ENCODE data around the gene SLC38A4. TPM values are rescaled to one million over a fixed set of nuclear protein-coding genes. Genes with fewer than 3 reads are reported as not detected.

Gene SLC38A4
- polyA plus RNA-seq, 2 donors, result 0.95 to 1.9 TPM

GRCh38 chr12:46787496-46788055 is 38.2 kb downstream of the SLC38A4 start:
- Histone ChIP-seq H3K4me3 (ENCODE audit: low read depth in 1 of 2, low read length in 2 of 2) (no peak overlapping the region), H3K27ac (ENCODE audit: low read depth in 2 of 2, low read length in 1 of 2) (no peak overlapping the region), H3K36me3 (ENCODE audit: control insufficient read depth in 2 of 2, insufficient read depth in 2 of 2, low read length in 1 of 2) (no peaks in the 10 kb centered on the region), H3K4me1 (ENCODE audit: control insufficient read depth in 2 of 2, insufficient read depth in 2 of 2, low read length in 1 of 2) (no peaks in the 10 kb centered on the region), H3K9me3 (ENCODE audit: control insufficient read depth in 2 of 2, insufficient read depth in 1 of 2, low read depth in 1 of 2, low read length in 1 of 2) (no peaks in the 10 kb centered on the region), H3K27me3 (ENCODE audit: control insufficient read depth in 1 of 2, insufficient read depth in 2 of 2, low read length in 2 of 2) (no peaks in the 10 kb centered on the region)
- WGBS, 2 donors, result 89 to 93% methylated on average over 5 of the region's 5 CpGs

DNA sequence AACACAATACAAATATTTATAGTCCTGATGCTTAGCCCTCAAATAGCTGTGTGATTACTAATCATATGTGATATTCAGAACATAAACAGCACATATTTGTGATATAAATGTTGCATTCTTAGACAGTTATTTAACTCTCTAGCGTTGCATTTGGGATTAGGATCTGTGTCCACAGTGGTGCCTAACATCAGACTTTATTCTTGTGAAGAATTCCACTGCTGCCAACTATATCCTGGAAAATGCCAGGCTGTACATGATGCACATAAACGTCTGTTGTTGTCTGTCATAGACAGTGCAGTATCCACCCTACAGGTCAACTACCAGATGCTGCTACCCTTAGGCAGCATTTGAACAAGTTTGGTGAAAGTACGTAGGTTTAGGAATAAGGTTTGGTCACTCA is 39.0 kb downstream of the SLC38A4 start:
- WGBS, 2 donors, result 62 to 67% methylated on average over 3 of the region's 3 CpGs
- H3K27me3 ChIP-seq (ENCODE audit: control insufficient read depth in 1 of 2, insufficient read depth in 2 of 2, low read length in 2 of 2), result no peaks in the 10 kb centered on the region
- H3K36me3 ChIP-seq (ENCODE audit: control insufficient read depth in 2 of 2, insufficient read depth in 2 of 2, low read length in 1 of 2), result no peaks in the 10 kb centered on the region
- no peak overlapping the region for H3K27ac ChIP-seq (ENCODE audit: low read depth in 2 of 2, low read length in 1 of 2)
- no peaks in the 10 kb centered on the region for H3K4me1 ChIP-seq (ENCODE audit: control insufficient read depth in 2 of 2, insufficient read depth in 2 of 2, low read length in 1 of 2)
- H3K4me3 ChIP-seq (ENCODE audit: low read depth in 1 of 2, low read length in 2 of 2), result no peak overlapping the region
- H3K9me3 ChIP-seq (ENCODE audit: control insufficient read depth in 2 of 2, insufficient read depth in 1 of 2, low read depth in 1 of 2, low read length in 1 of 2), result no peaks in the 10 kb centered on the region

DNA sequence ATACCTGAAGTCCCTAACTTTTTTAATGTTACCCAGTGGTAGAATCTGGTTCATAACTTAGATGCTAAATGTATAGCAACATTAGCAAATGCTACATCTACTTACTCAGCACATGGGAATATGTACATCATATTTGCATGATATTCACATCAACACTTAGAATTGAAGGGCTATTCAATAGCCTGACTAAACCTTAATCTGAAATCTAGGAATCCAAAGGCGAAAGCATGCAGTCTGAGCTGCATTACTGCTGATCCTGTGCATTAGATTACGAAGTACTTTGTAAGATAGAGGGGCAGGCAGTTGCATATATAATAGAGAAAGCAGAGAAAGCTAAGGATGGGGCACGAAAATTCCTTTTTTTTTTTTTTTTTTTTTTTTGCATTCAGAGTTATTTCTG is 40.4 kb downstream of the SLC38A4 start:
- Histone ChIP-seq H3K27ac (ENCODE audit: low read depth in 2 of 2, low read length in 1 of 2) (no peak overlapping the region), H3K27me3 (ENCODE audit: control insufficient read depth in 1 of 2, insufficient read depth in 2 of 2, low read length in 2 of 2) (no peaks in the 10 kb centered on the region), H3K36me3 (ENCODE audit: control insufficient read depth in 2 of 2, insufficient read depth in 2 of 2, low read length in 1 of 2) (no peaks in the 10 kb centered on the region), H3K4me1 (ENCODE audit: control insufficient read depth in 2 of 2, insufficient read depth in 2 of 2, low read length in 1 of 2) (no peaks in the 10 kb centered on the region), H3K4me3 (ENCODE audit: low read depth in 1 of 2, low read length in 2 of 2) (no peak overlapping the region), H3K9me3 (ENCODE audit: control insufficient read depth in 2 of 2, insufficient read depth in 1 of 2, low read depth in 1 of 2, low read length in 1 of 2) (no peaks in the 10 kb centered on the region)
- WGBS, 2 donors, result 84 to 91% methylated on average over 3 of the region's 3 CpGs

DNA sequence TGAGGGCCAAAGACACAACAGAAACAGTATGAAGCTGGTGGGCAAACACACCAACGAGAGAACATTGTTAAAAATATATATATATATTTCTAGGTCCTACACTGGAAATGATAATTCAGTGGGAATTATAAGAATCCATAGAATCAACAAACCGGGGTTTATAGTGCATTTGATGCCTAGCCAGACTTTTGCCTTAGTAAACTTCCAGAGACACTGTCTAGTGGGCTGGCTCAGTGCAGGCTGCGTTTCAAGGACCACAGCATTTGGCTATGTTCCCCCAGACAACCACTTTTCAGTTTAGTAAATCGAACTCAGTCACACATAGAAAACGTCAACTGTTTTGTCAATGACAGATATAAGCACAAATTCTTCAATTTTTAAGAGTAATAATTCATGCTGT is 41.9 kb downstream of the SLC38A4 start:
- H3K4me3 ChIP-seq (ENCODE audit: low read depth in 1 of 2, low read length in 2 of 2), result no peak overlapping the region
- H3K4me1 ChIP-seq (ENCODE audit: control insufficient read depth in 2 of 2, insufficient read depth in 2 of 2, low read length in 1 of 2), result no peaks in the 10 kb centered on the region
- no peak overlapping the region for H3K27ac ChIP-seq (ENCODE audit: low read depth in 2 of 2, low read length in 1 of 2)
- 62 to 65% methylated on average over 5 of the region's 5 CpGs for WGBS, 2 donors
- H3K9me3 ChIP-seq (ENCODE audit: control insufficient read depth in 2 of 2, insufficient read depth in 1 of 2, low read depth in 1 of 2, low read length in 1 of 2), result no peaks in the 10 kb centered on the region
- H3K36me3 ChIP-seq (ENCODE audit: control insufficient read depth in 2 of 2, insufficient read depth in 2 of 2, low read length in 1 of 2), result no peaks in the 10 kb centered on the region
- H3K27me3 ChIP-seq (ENCODE audit: control insufficient read depth in 1 of 2, insufficient read depth in 2 of 2, low read length in 2 of 2), result no peaks in the 10 kb centered on the region

DNA sequence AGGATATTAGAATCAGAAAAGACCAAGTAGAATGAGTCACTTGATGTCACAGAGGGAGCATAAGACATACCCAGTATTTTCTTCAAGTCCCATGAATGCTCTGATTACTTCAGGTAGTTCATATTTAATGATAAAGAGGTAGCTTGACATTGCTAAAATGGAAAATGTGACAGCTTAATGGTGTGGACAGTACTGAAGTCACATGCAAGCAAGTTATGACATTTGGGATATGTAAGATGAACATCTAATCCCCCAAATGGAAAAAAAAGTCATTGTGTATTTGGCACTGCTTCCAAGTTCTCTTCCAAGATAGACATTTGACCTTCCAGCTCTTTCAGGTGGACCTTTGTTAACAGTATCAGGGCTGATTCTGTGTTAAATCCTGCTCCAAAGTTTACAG is 45.9 kb downstream of the SLC38A4 start:
- H3K4me3 ChIP-seq (ENCODE audit: low read depth in 1 of 2, low read length in 2 of 2), result no peak overlapping the region
- H3K36me3 ChIP-seq (ENCODE audit: control insufficient read depth in 2 of 2, insufficient read depth in 2 of 2, low read length in 1 of 2), result no peaks in the 10 kb centered on the region
- no peaks in the 10 kb centered on the region for H3K27me3 ChIP-seq (ENCODE audit: control insufficient read depth in 1 of 2, insufficient read depth in 2 of 2, low read length in 2 of 2)
- no peak overlapping the region for H3K27ac ChIP-seq (ENCODE audit: low read depth in 2 of 2, low read length in 1 of 2)
- no peaks in the 10 kb centered on the region for H3K9me3 ChIP-seq (ENCODE audit: control insufficient read depth in 2 of 2, insufficient read depth in 1 of 2, low read depth in 1 of 2, low read length in 1 of 2)
- no peaks in the 10 kb centered on the region for H3K4me1 ChIP-seq (ENCODE audit: control insufficient read depth in 2 of 2, insufficient read depth in 2 of 2, low read length in 1 of 2)

DNA sequence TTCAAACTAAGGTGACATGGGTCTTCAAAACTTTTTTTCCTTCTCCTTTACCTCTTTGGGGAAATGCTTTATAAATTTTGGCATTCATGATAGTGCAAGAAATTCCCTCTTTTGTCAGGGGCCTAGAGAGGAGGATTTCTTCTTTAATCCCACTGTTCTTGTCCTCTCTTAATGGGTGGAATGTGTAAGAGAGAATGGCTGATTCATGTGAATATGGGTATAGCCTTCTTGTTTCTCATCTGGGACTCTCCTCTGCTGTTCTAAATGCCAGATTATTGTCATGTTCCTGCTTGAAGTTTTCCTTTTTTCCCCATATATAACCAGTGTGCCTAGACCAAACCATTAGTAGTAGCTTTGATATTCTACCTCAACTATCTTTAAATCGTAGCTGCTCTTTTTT is 46.7 kb downstream of the SLC38A4 start:
- WGBS, 2 donors, result 91 to 94% methylated on average over 1 of the region's 1 CpG
- no peak overlapping the region for H3K27ac ChIP-seq (ENCODE audit: low read depth in 2 of 2, low read length in 1 of 2)

DNA sequence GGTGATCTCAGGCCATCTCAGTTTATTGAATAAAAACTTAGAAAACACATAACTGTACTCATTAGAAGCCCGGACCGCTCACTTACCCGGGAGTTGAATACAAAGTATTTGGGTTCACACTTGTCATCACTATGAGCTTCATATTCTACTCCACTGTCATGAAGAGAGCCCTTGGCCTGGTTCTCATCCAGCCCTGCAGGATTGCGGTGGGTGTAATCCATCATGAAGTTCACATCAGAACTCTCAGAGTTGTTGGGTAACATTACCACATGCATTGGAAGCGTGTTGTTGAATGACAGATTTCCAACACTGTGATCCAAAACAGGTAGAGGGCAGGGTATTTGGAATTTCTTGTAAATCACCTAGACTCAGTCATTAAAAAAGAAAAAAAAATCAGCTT is 47.4 kb downstream of the SLC38A4 start:
- Histone ChIP-seq H3K36me3 (ENCODE audit: control insufficient read depth in 2 of 2, insufficient read depth in 2 of 2, low read length in 1 of 2) (no peaks in the 10 kb centered on the region), H3K4me3 (ENCODE audit: low read depth in 1 of 2, low read length in 2 of 2) (no peak overlapping the region), H3K27ac (ENCODE audit: low read depth in 2 of 2, low read length in 1 of 2) (no peak overlapping the region), H3K4me1 (ENCODE audit: control insufficient read depth in 2 of 2, insufficient read depth in 2 of 2, low read length in 1 of 2) (no peaks in the 10 kb centered on the region), H3K9me3 (ENCODE audit: control insufficient read depth in 2 of 2, insufficient read depth in 1 of 2, low read depth in 1 of 2, low read length in 1 of 2) (no peaks in the 10 kb centered on the region), H3K27me3 (ENCODE audit: control insufficient read depth in 1 of 2, insufficient read depth in 2 of 2, low read length in 2 of 2) (no peaks in the 10 kb centered on the region)
- WGBS, 2 donors, result 96% methylated on average over 5 of the region's 5 CpGs

More for the DNA sequence above, 46.7 kb downstream of the SLC38A4 start:
- Histone ChIP-seq H3K4me3 (ENCODE audit: low read depth in 1 of 2, low read length in 2 of 2) (no peak overlapping the region), H3K9me3 (ENCODE audit: control insufficient read depth in 2 of 2, insufficient read depth in 1 of 2, low read depth in 1 of 2, low read length in 1 of 2) (no peaks in the 10 kb centered on the region), H3K4me1 (ENCODE audit: control insufficient read depth in 2 of 2, insufficient read depth in 2 of 2, low read length in 1 of 2) (no peaks in the 10 kb centered on the region), H3K27me3 (ENCODE audit: control insufficient read depth in 1 of 2, insufficient read depth in 2 of 2, low read length in 2 of 2) (no peaks in the 10 kb centered on the region), H3K36me3 (ENCODE audit: control insufficient read depth in 2 of 2, insufficient read depth in 2 of 2, low read length in 1 of 2) (no peaks in the 10 kb centered on the region)

- 62% methylated on average over 4 of the region's 4 CpGs for WGBS, 2 donors
Observed at GRCh38 chr12:46777587-46777986, 48.2 kb downstream of the SLC38A4 start.

GRCh38 chr12:46775796-46776195 is 50.0 kb downstream of the SLC38A4 start:
- no peaks in the 10 kb centered on the region for H3K4me1 ChIP-seq (ENCODE audit: control insufficient read depth in 2 of 2, insufficient read depth in 2 of 2, low read length in 1 of 2)
- H3K27ac ChIP-seq (ENCODE audit: low read depth in 2 of 2, low read length in 1 of 2), result no peak overlapping the region
- H3K36me3 ChIP-seq (ENCODE audit: control insufficient read depth in 2 of 2, insufficient read depth in 2 of 2, low read length in 1 of 2), result no peaks in the 10 kb centered on the region
- 85 to 90% methylated on average over 3 of the region's 3 CpGs for WGBS, 2 donors
- H3K4me3 ChIP-seq (ENCODE audit: low read depth in 1 of 2, low read length in 2 of 2), result no peak overlapping the region
- H3K9me3 ChIP-seq (ENCODE audit: control insufficient read depth in 2 of 2, insufficient read depth in 1 of 2, low read depth in 1 of 2, low read length in 1 of 2), result no peaks in the 10 kb centered on the region
- H3K27me3 ChIP-seq (ENCODE audit: control insufficient read depth in 1 of 2, insufficient read depth in 2 of 2, low read length in 2 of 2), result no peaks in the 10 kb centered on the region

More at GRCh38 chr12:46777587-46777986, 48.2 kb downstream of the SLC38A4 start:
- no peak overlapping the region for H3K4me3 ChIP-seq (ENCODE audit: low read depth in 1 of 2, low read length in 2 of 2)
- H3K27me3 ChIP-seq (ENCODE audit: control insufficient read depth in 1 of 2, insufficient read depth in 2 of 2, low read length in 2 of 2), result no peaks in the 10 kb centered on the region
- no peak overlapping the region for H3K27ac ChIP-seq (ENCODE audit: low read depth in 2 of 2, low read length in 1 of 2)
- no peaks in the 10 kb centered on the region for H3K4me1 ChIP-seq (ENCODE audit: control insufficient read depth in 2 of 2, insufficient read depth in 2 of 2, low read length in 1 of 2)
- H3K9me3 ChIP-seq (ENCODE audit: control insufficient read depth in 2 of 2, insufficient read depth in 1 of 2, low read depth in 1 of 2, low read length in 1 of 2), result no peaks in the 10 kb centered on the region
- H3K36me3 ChIP-seq (ENCODE audit: control insufficient read depth in 2 of 2, insufficient read depth in 2 of 2, low read length in 1 of 2), result no peaks in the 10 kb centered on the region

- H3K27ac ChIP-seq (ENCODE audit: low read depth in 2 of 2, low read length in 1 of 2), result no peak overlapping the region
- H3K9me3 ChIP-seq (ENCODE audit: control insufficient read depth in 2 of 2, insufficient read depth in 1 of 2, low read depth in 1 of 2, low read length in 1 of 2), result no peaks in the 10 kb centered on the region
- H3K27me3 ChIP-seq (ENCODE audit: control insufficient read depth in 1 of 2, insufficient read depth in 2 of 2, low read length in 2 of 2), result no peaks in the 10 kb centered on the region
- no peak overlapping the region for H3K4me3 ChIP-seq (ENCODE audit: low read depth in 1 of 2, low read length in 2 of 2)
- H3K4me1 ChIP-seq (ENCODE audit: control insufficient read depth in 2 of 2, insufficient read depth in 2 of 2, low read length in 1 of 2), result no peaks in the 10 kb centered on the region
- H3K36me3 ChIP-seq (ENCODE audit: control insufficient read depth in 2 of 2, insufficient read depth in 2 of 2, low read length in 1 of 2), result no peaks in the 10 kb centered on the region
Observed at GRCh38 chr12:46774322-46774633, 51.5 kb downstream of the SLC38A4 start.
